K562 (cell line): Measurements from ENCODE around the gene UBE2D2. TPM values are rescaled to one million over a fixed set of nuclear protein-coding genes. Genes with fewer than 3 reads are reported as not detected.

Experiments used
- ESRRA ChIP-seq: fragments of 450-650 bp; IDR thresholded peaks from 2 replicates; pipeline ENCODE4 v1.6.1; 2014; ENCODE audit warnings: low read depth, mild to moderate bottlenecking, moderate library complexity, borderline replicate concordance
- HDAC8 ChIP-seq: fragments of 450-650 bp; IDR thresholded peaks from 2 replicates; pipeline ENCODE4 v1.6.1; 2016; ENCODE audit warnings: mild to moderate bottlenecking, missing genetic modification characterization, moderate library complexity, missing compliant biosample characterization
- KDM5B ChIP-seq: fragments of 200-600 bp; sonication (generic); IDR thresholded peaks from 2 replicates; pipeline ENCODE4 v1.6.1; 2012; ENCODE audit warnings: low read depth, mild to moderate bottlenecking, moderate library complexity, low read length, control low read depth, inconsistent platforms; ENCODE audit not compliant: insufficient replicate concordance
- NFXL1 ChIP-seq: fragments of 450-650 bp; formaldehyde crosslinking; IDR thresholded peaks from 2 replicates; pipeline ENCODE4 v1.4.0; 2021; ENCODE audit warnings: mild to moderate bottlenecking
- SPI1 ChIP-seq: IDR thresholded peaks from 2 replicates; pipeline ENCODE4 v1.6.1; 2011; ENCODE audit warnings: low read depth, low read length, control low read depth, borderline replicate concordance
- SREBF2 ChIP-seq: sonication (generic); formaldehyde crosslinking; IDR thresholded peaks from 2 replicates; pipeline ENCODE4 v1.4.0; 2020; ENCODE audit warnings: mild to moderate bottlenecking, missing genetic modification reagents
- ZNF143 ChIP-seq: sonication (generic); formaldehyde crosslinking; IDR thresholded peaks from 2 replicates; pipeline ENCODE4 v1.9.0; 2022; ENCODE audit warnings: mild to moderate bottlenecking, missing genetic modification reagents
- ZNF79 ChIP-seq: fragments of 250-450 bp; sonication (Bioruptor Pico); IDR thresholded peaks from 2 replicates; pipeline ENCODE4 v1.4.0; 2020; ENCODE audit warnings: low read depth, mild to moderate bottlenecking, moderate library complexity
- polyA plus RNA-seq, 8 experiments: library from polyadenylated mRNA; depleted of rRNA in 4 of 8; stranded (reverse) in 5 of 8; unstranded in 3 of 8; fragments of >200 nt; fragmentation: Nextera tagmentation in 2 of 8; fragmentation: Illumina TruSeq in 1 of 8; extraction: Ambion mirVana in 2 of 8; extraction: Trizol in 1 of 8; gene quantifications; 2 replicates each; pipeline versions ENCODE4 v1.2.1 to v1.2.3, GENCODE V29; 2011 to 2014; ENCODE audit warnings: inconsistent platforms in 1 of 8, missing spikeins in 1 of 8
- total RNA-seq, 7 experiments: library from RNA; depleted of rRNA in 6 of 7; stranded (reverse); fragments of >200 nt in 6 of 7; fragmentation: Illumina TruSeq in 2 of 7; extraction: Trizol in 2 of 7; gene quantifications; 2 replicates each; pipeline versions ENCODE4 v1.2.1 to v1.2.3, GENCODE V29; 2011 to 2021; ENCODE audit warnings: low replicate concordance in 1 of 7
- TF ChIP-seq, protein P1 (sequence below), 2 experiments: fragments of 450-650 bp; IDR thresholded peaks; 2 replicates each; pipeline ENCODE4 v1.6.1; 2016; ENCODE audit warnings: mild to moderate bottlenecking in 2 of 2, borderline replicate concordance in 1 of 2, low read depth in 1 of 2, moderate library complexity in 1 of 2
- TF ChIP-seq, protein P2 (sequence below), 3 experiments: fragments of 200-800 bp in 1 of 3; sonication (Bioruptor generic) in 1 of 3; sonication (generic) in 1 of 3; formaldehyde crosslinking in 1 of 3; IDR thresholded peaks; 2 replicates each; pipeline versions ENCODE4 v1.6.1 to v1.8.0; 2016 to 2022; ENCODE audit warnings: mild to moderate bottlenecking in 2 of 3, missing compliant biosample characterization in 2 of 3, missing genetic modification characterization in 2 of 3, missing genetic modification reagents in 1 of 3
- TF ChIP-seq, protein P3 (sequence below): fragments of 250-450 bp; sonication (Bioruptor Pico); IDR thresholded peaks from 2 replicates; pipeline ENCODE4 v1.4.0; 2020; ENCODE audit warnings: mild to moderate bottlenecking, moderate library complexity
- TF ChIP-seq, protein P4 (sequence below): fragments of 250-450 bp; sonication (Bioruptor Pico); IDR thresholded peaks from 2 replicates; pipeline ENCODE4 v1.5.0; 2021

UBE2D2 gene
- total and polyA plus RNA-seq, 9 of the 15 experiments (the other 6 are each of a cell fraction or from before 2014, with no cell fraction given), result 53.6 to 198 (median 122) TPM

DNA sequence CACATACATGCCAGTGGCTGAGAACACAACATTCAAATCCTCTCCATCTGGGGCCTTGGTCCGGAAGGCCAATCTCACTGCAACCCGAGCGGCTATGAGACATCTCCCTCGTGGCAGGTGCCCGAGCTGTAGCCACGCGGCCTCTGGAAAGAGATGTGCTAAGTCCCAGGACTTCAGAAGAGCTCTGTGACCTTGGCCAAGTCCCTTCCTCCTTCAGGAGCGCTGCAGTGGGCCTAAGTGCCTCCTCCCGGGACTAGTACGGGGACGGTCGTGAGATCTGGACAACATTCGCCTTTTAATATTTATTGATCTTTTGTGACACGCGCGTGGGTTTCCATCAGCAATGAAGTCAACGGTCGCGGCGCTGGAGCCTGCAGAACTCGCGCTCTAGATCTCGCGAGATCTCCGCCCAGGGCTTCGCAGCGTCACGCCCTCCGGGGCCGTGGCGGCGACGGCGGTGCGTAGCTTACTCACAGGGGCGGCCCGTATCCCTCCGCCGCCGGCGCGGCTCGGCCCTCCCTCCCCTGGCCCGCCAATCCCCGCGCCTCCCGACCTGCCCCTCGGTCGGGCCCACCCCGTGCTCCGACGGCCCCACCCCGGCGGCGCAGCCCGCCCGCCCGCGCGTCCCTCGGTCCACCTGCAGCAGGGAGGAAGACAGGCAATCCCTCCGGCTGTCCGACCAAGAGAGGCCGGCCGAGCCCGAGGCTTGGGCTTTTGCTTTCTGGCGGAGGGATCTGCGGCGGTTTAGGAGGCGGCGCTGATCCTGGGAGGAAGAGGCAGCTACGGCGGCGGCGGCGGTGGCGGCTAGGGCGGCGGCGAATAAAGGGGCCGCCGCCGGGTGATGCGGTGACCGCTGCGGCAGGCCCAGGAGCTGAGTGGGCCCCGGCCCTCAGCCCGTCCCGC lies at the start of gene UBE2D2 (continued):
- TF ChIP-seq, protein P1, sequence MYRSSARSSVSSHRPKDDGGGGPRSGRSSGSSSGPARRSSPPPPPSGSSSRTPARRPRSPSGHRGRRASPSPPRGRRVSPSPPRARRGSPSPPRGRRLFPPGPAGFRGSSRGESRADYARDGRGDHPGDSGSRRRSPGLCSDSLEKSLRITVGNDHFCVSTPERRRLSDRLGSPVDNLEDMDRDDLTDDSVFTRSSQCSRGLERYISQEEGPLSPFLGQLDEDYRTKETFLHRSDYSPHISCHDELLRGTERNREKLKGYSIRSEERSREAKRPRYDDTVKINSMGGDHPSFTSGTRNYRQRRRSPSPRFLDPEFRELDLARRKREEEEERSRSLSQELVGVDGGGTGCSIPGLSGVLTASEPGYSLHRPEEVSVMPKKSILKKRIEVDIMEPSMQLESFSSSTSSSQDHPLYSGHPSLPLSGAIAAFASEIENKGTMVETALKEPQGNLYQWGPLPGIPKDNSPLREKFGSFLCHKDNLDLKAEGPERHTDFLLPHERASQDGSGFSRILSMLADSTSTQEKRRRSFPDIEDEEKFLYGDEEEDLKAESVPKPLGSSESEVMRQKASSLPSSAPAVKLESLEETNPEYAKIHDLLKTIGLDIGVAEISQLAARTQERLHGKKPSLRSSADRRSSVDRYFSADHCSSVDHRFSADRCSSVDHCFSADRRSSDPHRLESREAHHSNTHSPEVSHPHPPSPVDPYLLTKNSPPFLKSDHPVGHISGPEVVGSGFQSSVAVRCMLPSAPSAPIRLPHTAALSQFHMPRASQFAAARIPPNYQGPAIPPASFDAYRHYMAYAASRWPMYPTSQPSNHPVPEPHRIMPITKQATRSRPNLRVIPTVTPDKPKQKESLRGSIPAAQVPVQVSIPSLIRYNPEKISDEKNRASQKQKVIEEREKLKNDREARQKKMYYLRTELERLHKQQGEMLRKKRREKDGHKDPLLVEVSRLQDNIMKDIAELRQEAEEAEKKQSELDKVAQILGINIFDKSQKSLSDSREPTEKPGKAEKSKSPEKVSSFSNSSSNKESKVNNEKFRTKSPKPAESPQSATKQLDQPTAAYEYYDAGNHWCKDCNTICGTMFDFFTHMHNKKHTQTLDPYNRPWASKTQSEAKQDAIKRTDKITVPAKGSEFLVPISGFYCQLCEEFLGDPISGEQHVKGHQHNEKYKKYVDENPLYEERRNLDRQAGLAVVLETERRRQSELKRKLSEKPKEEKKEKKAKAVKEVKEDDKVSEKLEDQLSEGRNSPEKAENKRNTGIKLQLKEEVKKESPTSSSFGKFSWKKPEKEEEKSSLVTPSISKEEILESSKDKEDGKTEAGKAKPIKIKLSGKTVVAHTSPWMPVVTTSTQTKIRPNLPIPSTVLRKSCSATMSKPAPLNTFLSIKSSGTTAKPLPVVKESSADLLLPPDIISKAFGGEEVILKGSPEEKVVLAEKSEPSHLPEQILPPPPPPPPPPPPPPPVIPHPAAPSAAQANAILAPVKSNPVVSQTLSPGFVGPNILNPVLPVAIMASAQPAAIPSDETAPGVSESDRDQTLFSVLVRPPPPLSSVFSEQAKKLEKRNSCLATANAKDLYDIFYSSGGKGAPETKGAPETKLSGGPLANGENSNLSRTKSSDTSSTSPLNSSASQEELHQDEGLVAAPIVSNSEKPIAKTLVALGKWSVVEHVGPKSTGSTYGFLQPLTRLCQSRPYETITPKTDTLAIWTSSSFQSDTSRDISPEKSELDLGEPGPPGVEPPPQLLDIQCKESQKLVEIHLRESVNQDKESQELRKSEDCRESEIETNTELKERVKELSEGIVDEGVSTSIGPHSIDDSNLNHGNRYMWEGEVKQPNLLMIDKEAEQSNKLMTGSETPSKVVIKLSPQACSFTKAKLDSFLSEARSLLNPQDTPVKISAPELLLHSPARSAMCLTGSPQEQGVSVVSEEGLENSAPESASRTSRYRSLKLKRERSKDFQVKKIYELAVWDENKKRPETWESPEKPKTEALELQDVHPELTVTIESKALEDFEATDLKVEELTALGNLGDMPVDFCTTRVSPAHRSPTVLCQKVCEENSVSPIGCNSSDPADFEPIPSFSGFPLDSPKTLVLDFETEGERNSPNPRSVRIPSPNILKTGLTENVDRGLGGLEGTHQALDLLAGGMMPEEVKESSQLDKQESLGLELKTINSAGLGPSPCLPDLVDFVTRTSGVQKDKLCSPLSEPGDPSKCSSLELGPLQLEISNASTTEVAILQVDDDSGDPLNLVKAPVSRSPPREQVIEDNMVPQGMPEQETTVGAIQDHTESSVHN (IDR thresholded peaks at IDR 0.05; ENCODE audit: borderline replicate concordance in 1 of 2, low read depth in 1 of 2), result no peak
- peak; percentile 89; the same call in 1 of the 2 replicates for TF ChIP-seq HDAC8
- TF ChIP-seq, protein P2, sequence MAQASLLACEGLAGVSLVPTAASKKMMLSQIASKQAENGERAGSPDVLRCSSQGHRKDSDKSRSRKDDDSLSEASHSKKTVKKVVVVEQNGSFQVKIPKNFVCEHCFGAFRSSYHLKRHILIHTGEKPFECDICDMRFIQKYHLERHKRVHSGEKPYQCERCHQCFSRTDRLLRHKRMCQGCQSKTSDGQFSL (CRISPR knock-in tag; IDR thresholded peaks at IDR 0.05), result no peak
- TF ChIP-seq, protein P2 (tag; IDR thresholded peaks at IDR 0.05), result peak; percentile 23 to 60; a peak in 1 of 4 replicates
- TF ChIP-seq ZNF79, result no peak
- peak; percentile 66 for TF ChIP-seq KDM5B
- TF ChIP-seq NFXL1 (CRISPR knock-in tag), result peak; percentile 63; the same call in 1 of the 2 replicates
- TF ChIP-seq SREBF2 (CRISPR knock-in tag), result no peak
- TF ChIP-seq, protein P3, sequence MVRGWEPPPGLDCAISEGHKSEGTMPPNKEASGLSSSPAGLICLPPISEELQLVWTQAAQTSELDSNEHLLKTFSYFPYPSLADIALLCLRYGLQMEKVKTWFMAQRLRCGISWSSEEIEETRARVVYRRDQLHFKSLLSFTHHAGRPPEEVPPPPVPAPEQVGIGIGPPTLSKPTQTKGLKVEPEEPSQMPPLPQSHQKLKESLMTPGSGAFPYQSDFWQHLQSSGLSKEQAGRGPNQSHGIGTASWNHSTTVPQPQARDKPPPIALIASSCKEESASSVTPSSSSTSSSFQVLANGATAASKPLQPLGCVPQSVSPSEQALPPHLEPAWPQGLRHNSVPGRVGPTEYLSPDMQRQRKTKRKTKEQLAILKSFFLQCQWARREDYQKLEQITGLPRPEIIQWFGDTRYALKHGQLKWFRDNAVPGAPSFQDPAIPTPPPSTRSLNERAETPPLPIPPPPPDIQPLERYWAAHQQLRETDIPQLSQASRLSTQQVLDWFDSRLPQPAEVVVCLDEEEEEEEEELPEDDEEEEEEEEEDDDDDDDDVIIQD (CRISPR knock-in tag), result no peak
- TF ChIP-seq, protein P4, sequence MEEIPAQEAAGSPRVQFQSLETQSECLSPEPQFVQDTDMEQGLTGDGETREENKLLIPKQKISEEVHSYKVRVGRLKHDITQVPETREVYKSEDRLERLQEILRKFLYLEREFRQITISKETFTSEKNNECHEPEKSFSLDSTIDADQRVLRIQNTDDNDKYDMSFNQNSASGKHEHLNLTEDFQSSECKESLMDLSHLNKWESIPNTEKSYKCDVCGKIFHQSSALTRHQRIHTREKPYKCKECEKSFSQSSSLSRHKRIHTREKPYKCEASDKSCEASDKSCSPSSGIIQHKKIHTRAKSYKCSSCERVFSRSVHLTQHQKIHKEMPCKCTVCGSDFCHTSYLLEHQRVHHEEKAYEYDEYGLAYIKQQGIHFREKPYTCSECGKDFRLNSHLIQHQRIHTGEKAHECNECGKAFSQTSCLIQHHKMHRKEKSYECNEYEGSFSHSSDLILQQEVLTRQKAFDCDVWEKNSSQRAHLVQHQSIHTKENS, result no peak
- peak; percentile 42; the same call in 1 of the 2 replicates for TF ChIP-seq ZNF143
- 0 out of 2 replicates have a peak, but pooled peaks have one; percentile 25 for TF ChIP-seq SPI1
- peak; percentile 84 for TF ChIP-seq ESRRA
